Measurements from ENCODE around the gene EFNA5.
A peak's percentile ranks its signal among the peaks of the same experiment; 100 is the strongest.

EFNA5 gene

GRCh38 chr5:107636555-107636954 is 34.2 kb downstream of the EFNA5 start:
- DNase-seq, result no peak

- DNase-seq, result no peak
These were observed 34.7 kb downstream of the EFNA5 start for GRCh38 chr5:107636068-107636467.

GRCh38 chr5:107634981-107635848 is 35.5 kb downstream of the EFNA5 start:
- DNase-seq, result no peak

GRCh38 chr5:107633171-107633901 is 37.4 kb downstream of the EFNA5 start:
- DNase-seq, result peak; percentile 90

- no peak for DNase-seq
These were observed 38.9 kb downstream of the EFNA5 start for GRCh38 chr5:107631805-107632362.

GRCh38 chr5:107630184-107630583 is 40.6 kb downstream of the EFNA5 start:
- no peak for DNase-seq

GRCh38 chr5:107624235-107624634 is 46.5 kb downstream of the EFNA5 start:
- no peak for DNase-seq

- DNase-seq, result no peak
These were observed 49.6 kb downstream of the EFNA5 start for GRCh38 chr5:107621089-107621488.

- no peak for DNase-seq
These were observed 51.0 kb downstream of the EFNA5 start for GRCh38 chr5:107619781-107620180.

GRCh38 chr5:107618242-107618641 is 52.5 kb downstream of the EFNA5 start:
- no peak for DNase-seq

GRCh38 chr5:107617052-107617451 is 53.7 kb downstream of the EFNA5 start:
- DNase-seq, result no peak

GRCh38 chr5:107616213-107616612 is 54.5 kb downstream of the EFNA5 start:
- no peak for DNase-seq

- DNase-seq, result peak; percentile 54
These were observed 55.4 kb downstream of the EFNA5 start for GRCh38 chr5:107615299-107615817.

GRCh38 chr5:107612541-107612940 is 58.2 kb downstream of the EFNA5 start:
- DNase-seq, result no peak

GRCh38 chr5:107610798-107611197 is 59.9 kb downstream of the EFNA5 start:
- DNase-seq, result no peak

GRCh38 chr5:107607671-107608345 is 62.9 kb downstream of the EFNA5 start:
- peak; percentile 25 for DNase-seq

GRCh38 chr5:107607196-107607595 is 63.5 kb downstream of the EFNA5 start:
- DNase-seq, result no peak

GRCh38 chr5:107605596-107606125 is 65.1 kb downstream of the EFNA5 start:
- DNase-seq, result no peak

GRCh38 chr5:107604990-107605389 is 65.7 kb downstream of the EFNA5 start:
- DNase-seq, result no peak

GRCh38 chr5:107604146-107604910 is 66.4 kb downstream of the EFNA5 start:
- no peak for DNase-seq

- no peak for DNase-seq
These were observed 67.4 kb downstream of the EFNA5 start for GRCh38 chr5:107603349-107603748.

- DNase-seq, result no peak
These were observed 67.8 kb downstream of the EFNA5 start for GRCh38 chr5:107602896-107603295.

Data from retina (tissue), 1 donor.